ENCODE measurements around the gene IQSEC1. TPM values are rescaled to one million over a fixed set of nuclear protein-coding genes. Genes with fewer than 3 reads are reported as not detected.
"Not testable (repeated sequence)": the region's sequence is repeated elsewhere in the genome, so short reads cannot be mapped to it uniquely, and the experiment has no call there.

IQSEC1 gene
- total RNA-seq, 1 donor from 2014 or later, result 25.8 TPM

- no peak for DNase-seq (ENCODE audit: low spot score)
Measured at GRCh38 chr3:12896063-12896985, 176.9 kb downstream of the IQSEC1 start.

DNA sequence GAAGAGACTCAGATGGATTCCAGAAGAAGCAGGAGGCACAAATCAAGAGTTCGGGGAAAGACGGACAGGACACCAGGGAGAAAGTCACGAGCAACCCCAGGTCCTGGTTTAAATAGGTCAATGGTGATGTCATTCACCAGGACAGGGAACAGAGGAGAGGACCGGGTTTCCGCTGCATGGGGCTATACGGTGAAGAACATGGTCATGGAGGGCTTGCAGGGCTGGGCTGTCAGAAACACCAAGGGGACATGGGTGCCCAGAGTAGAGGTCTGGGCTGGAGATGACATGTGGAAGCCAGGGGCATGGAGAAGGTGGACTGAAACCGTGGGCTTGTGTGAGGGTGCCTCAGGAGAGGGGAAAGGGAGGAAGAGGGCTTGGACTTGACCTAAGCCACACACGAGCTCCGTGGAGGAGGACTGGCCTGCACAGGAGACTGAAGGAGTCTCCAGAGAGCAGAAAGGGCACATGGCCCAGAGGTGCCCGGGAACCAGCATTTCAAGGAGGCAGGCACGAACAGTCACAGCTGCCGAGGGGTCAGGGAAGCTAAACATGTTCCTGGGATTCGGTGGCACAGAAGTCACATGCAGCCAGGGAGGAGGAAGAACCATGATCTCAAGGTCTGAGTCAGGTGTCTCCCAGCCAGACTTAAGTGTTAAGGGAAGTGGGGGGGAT lies 177.7 kb downstream of the IQSEC1 start:
- no peak for DNase-seq (ENCODE audit: low spot score)

DNA sequence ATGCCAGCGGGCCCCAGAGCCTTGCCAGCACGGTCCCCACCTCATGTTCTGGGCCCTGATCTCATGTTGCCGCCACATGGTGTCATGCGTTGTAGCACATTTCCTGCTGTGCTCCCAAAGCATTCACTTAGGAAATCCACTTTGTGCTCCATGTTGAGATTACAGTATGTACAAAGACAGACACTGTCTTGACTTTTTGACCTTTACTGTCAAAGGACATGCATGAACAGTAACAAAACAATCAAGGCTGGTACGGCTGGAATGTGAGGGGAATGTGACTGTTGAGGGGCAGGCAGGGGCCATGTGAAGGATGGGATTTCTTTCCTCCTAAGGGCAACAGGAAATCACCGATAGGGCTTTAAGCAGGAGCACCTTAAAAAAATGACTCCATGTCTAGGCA lies 178.6 kb downstream of the IQSEC1 start:
- DNase-seq (ENCODE audit: low spot score), result no peak

DNA sequence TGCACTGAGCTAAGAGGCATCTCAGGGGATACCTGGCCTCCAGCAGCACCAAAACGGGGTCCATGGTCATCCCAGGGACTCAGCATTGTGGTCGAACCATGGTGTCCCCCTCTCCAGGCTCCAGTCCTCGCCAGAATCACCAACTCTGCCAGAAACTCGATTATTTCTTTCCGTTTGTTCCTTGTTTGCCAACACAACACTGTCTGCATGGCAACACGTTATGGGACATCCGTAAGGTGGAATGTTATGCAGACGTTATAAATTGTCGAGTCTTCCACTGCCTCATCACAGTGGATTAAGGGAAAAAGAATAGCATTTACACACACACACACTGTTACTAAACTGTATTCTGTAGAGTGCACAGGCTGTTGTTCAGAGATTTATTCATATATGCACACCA lies 179.4 kb downstream of the IQSEC1 start:
- DNase-seq (ENCODE audit: low spot score), result no peak

DNA sequence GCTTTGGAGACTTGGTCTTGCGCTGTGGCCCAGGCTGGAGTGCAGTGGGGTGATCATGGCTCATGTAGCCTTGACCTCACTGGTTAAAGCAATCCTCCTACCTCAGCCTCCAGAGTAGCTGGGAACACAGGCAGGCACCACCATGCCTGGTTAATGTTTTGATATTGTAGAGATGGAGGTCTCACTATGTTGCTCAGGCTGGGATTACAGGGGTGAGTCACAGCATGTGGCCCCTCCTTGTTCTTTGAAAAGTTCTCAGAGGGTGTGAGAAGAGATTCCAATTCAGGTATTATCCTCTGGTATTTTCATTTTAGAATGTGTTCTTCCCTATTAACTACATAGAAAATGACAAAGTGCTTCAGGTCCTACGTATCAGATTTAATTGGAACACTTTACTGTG lies 180.0 kb downstream of the IQSEC1 start:
- DNase-seq (ENCODE audit: low spot score), result no peak

GRCh38 chr3:12892840-12893189 lies 180.4 kb downstream of the IQSEC1 start:
- no peak for DNase-seq (ENCODE audit: low spot score)

DNA sequence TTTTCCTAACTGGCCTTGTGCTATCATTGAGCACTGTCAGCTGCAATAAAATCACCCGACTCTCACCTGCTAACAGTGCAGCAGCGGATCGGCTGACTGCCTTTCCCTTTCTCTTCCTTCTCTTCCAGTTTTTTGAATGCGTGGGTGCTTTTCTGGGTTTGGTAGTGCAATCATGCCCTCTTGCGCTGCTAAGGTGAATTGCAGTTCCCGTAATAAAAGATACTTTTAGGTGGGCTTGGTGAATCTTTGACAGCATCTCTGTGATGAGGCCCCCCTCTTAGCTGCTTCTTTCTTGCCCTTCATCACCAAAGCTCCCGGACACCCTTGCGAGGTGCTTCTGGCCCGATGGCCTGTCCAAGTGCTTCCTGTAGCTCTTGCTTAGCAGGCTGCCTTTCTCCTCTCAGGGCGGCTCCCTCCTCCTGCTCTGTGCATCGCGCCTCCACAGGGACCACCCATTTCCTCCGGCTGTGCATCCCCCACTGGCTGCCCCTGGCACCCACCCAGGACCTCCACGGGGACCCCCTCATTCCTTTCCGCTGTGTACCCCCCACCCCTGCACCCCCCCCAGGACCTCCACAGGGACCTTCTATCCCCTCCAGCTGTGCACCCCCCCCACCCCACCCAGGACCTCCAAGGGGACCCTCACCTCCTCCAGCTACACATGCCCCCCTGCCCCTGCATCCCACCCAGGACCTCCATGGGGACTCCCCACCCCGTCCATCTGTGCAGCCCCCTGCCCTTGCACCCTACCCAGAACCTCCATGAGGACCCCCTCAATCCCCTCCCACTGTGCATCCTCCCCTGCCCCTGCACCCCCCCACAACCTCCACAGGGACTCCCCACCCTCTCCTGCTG lies 181.0 kb downstream of the IQSEC1 start:
- peak; percentile 66 for DNase-seq (ENCODE audit: low spot score)

GRCh38 chr3:12891391-12891984 lies 181.7 kb downstream of the IQSEC1 start:
- no peak for DNase-seq (ENCODE audit: low spot score)

DNA sequence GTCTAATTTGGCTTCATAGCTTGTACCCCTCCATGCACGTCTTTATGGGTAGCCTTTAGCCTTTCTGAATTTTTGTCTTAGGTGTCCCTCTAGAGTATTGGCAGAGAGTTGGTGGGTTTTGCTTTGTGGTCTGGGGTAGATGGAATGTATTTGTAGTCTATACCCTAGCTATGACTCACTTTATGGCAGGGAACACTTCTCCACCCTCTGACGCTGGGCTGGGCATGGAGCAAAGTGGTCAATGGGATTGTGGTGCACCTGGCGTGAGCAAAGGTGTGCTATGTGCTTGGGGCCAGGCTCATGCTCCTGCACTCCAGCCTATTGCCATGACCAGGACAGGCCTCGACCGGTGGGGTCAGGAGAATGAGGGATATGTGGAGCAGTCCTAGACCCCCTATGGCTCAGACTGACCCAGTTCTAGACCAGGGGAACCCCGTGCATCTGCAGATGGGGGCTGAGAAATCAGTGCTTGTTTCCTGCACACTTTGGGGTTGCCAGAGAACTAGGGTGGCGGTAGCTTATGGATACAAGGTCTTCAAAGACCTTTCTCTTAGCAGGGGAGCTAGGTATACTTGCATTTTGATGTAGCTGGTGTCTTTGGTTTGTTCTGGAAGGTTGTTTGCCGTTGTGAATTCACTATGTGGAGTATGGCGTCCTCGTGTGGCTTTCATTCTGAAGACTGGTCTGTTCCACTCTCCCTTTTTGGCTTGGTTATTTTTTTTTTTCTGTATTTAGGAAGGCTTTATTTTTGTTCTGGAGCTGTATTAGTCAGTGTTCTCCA lies 182.4 kb downstream of the IQSEC1 start:
- DNase-seq (ENCODE audit: low spot score), result no peak

DNA sequence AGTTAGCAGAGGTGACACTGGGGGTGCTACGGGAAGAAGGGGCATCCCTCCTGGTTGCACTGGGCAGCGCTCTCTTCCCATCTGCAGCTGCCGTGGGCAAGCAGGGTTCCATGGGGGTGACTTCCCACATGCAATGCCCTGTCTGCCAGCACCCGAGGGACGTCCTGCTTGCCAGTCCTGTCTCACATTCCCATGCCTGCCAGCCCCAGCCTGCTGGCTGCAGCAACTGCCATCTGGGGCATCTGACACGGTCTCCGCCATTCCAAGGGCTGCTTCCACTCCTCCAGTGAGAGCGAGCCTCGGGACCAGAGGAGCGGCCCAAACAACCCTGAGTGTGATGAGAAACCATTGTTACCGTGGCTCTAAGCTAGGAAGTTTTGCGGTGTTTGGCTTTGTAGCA lies 186.5 kb downstream of the IQSEC1 start:
- no peak for DNase-seq (ENCODE audit: low spot score)

- no peak for DNase-seq (ENCODE audit: low spot score)
Measured at GRCh38 chr3:12886106-12886679, 187.0 kb downstream of the IQSEC1 start.

DNA sequence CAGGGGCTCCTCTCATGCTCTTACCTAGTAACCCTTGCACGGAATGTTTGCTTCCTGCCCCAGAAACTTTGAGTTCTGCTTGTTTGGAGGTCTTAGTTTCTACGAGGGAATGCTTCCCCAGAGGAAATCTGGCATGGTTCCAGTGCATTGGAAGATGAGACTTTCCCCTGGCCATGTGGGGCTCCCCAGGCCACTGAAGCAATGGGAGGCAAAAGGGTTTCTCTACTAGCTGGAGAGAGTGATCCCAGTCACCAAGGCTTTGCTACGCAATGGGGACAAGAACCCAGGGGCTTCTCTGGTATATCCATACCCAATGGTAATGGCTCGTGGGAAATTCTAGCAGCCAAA lies 187.7 kb downstream of the IQSEC1 start:
- no peak for DNase-seq (ENCODE audit: low spot score)

- no peak for DNase-seq (ENCODE audit: low spot score)
Measured at GRCh38 chr3:12884790-12885582, 188.2 kb downstream of the IQSEC1 start.

GRCh38 chr3:12884186-12884680 lies 189.0 kb downstream of the IQSEC1 start:
- DNase-seq (ENCODE audit: low spot score), result peak; percentile 75

- no peak for DNase-seq (ENCODE audit: low spot score)
Measured at GRCh38 chr3:12882336-12883310, 190.6 kb downstream of the IQSEC1 start.

DNA sequence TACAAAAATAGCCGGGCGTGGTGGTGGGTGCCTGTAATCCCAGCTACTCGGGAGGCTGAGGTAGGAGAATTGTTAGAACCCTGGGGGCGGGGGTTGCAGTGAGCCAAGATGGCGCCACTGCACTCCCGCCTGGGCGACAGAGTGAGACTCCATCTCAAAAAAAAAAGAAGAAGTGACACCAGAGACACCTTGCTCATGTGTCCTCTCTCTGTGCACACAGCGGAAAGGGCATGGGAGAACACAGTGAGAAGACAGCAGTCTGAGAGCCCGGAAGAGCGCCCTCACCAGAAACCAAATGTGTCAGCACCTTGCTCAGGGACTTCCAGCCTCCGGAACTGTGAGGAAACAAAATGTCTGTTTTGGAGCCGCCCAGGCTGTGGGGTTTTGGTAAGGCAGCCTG lies 191.4 kb downstream of the IQSEC1 start:
- DNase-seq (ENCODE audit: low spot score), result not testable (repeated sequence)

GRCh38 chr3:12879191-12879815 lies 193.9 kb downstream of the IQSEC1 start:
- DNase-seq (ENCODE audit: low spot score), result no peak

- DNase-seq (ENCODE audit: low spot score), result not testable (repeated sequence)
Measured at GRCh38 chr3:12878758-12879157, 194.5 kb downstream of the IQSEC1 start.

Data from umbilical cord (tissue), 2 donors.